ENCODE measurements around the gene MOK.
"Not testable (repeated sequence)": the region's sequence is repeated elsewhere in the genome, so short reads cannot be mapped to it uniquely, and the experiment has no call there.

Gene MOK, protein sequence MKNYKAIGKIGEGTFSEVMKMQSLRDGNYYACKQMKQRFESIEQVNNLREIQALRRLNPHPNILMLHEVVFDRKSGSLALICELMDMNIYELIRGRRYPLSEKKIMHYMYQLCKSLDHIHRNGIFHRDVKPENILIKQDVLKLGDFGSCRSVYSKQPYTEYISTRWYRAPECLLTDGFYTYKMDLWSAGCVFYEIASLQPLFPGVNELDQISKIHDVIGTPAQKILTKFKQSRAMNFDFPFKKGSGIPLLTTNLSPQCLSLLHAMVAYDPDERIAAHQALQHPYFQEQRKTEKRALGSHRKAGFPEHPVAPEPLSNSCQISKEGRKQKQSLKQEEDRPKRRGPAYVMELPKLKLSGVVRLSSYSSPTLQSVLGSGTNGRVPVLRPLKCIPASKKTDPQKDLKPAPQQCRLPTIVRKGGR

GRCh38 chr14:102304611-102305506, at the start of gene MOK:
Gene MOK (minus strand): TSS chr14:102305164. CDS start chr14:102304968, 196 bp downstream.
- peak within 1 kb of the TSS; percentile 65 for H3K27ac ChIP-seq
- no peaks in the 10 kb centered on the region for H3K27me3 ChIP-seq
- TF ChIP-seq CTCF (IDR thresholded peaks at IDR 0.05), result peak; percentile 7
- peak within 1 kb of the TSS; percentile 83 to 90 for H3K4me3 ChIP-seq (ENCODE audit: low read depth in 1 of 2, low read length in 1 of 2)
- H3K9me3 ChIP-seq, result no peaks in the 10 kb centered on the region
- H3K4me1 ChIP-seq (ENCODE audit: control insufficient read depth in 1 of 2, insufficient read depth in 1 of 2, low read depth in 1 of 2, low read length in 1 of 2), result peaks cover 27 to 31% of the 10 kb centered on the region in 2 experiments
- H3K36me3 ChIP-seq, result no peaks in the 10 kb centered on the region

GRCh38 chr14:102353126-102353619, 48.2 kb upstream of the MOK start:
- peaks cover 46% of the 10 kb centered on the region in 2 experiments for H3K4me1 ChIP-seq (ENCODE audit: control insufficient read depth in 1 of 2, insufficient read depth in 1 of 2, low read depth in 1 of 2, low read length in 1 of 2)
- peaks cover 41% of the 10 kb centered on the region for H3K36me3 ChIP-seq
- peak overlapping the region; percentile 26 to 43 for H3K4me3 ChIP-seq (ENCODE audit: low read depth in 1 of 2, low read length in 1 of 2)
- no peak for TF ChIP-seq CTCF (IDR thresholded peaks at IDR 0.05)
- H3K27me3 ChIP-seq, result no peaks in the 10 kb centered on the region
- H3K27ac ChIP-seq, result peak overlapping the region; percentile 99
- H3K9me3 ChIP-seq, result no peaks in the 10 kb centered on the region

DNA sequence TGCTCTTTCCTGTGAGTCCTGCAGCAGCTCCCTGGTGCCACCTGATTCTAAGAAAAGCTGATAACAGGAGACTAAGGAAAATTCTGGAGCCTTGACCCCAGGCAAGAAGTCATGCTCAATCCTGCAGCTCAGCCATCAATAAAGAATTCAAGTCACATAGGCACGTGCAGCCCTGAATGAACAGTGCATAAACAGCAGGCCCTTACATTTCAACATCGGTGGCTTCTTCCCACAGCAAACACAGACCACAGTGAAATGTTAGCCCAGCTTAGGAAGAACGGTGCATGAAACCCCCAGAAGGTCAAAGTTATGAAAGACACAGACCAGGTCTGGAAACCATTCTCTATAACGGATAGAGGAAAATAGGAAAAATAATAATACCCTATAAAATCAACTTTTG, 47.2 kb upstream of the MOK start:
- Histone ChIP-seq H3K4me1 (ENCODE audit: control insufficient read depth in 1 of 2, insufficient read depth in 1 of 2, low read depth in 1 of 2, low read length in 1 of 2) (peaks cover 46% of the 10 kb centered on the region in 2 experiments), H3K27me3 (no peaks in the 10 kb centered on the region), H3K4me3 (ENCODE audit: low read depth in 1 of 2, low read length in 1 of 2) (peak overlapping the region; percentile 24 to 43), H3K9me3 (no peaks in the 10 kb centered on the region), H3K36me3 (peaks cover 42% of the 10 kb centered on the region), H3K27ac (peak overlapping the region; percentile 99)
- no peak for TF ChIP-seq CTCF (IDR thresholded peaks at IDR 0.05)

DNA sequence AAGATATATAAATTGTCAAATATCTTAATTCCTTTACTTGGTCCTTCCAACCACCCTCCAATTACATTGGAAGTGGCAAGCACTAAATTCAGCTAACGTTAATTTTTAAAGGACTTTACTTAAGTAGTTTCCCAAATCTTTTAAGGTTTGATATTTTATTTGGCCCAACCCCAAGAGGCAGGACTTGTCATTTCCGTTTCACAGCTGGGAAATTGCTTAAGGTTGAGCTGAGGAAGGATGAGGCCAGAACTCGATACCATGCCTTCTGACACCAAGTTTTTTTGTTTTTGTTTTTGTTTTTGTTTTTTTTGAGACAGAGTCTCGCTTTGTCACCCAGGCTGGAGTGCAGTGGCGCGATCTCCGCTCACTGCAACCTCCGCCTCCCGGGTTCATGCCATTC, 46.6 kb upstream of the MOK start:
- Histone ChIP-seq H3K36me3 (peaks cover 37% of the 10 kb centered on the region), H3K27ac (peak overlapping the region; percentile 99)
- H3K27me3 ChIP-seq, result not testable (repeated sequence)

DNA sequence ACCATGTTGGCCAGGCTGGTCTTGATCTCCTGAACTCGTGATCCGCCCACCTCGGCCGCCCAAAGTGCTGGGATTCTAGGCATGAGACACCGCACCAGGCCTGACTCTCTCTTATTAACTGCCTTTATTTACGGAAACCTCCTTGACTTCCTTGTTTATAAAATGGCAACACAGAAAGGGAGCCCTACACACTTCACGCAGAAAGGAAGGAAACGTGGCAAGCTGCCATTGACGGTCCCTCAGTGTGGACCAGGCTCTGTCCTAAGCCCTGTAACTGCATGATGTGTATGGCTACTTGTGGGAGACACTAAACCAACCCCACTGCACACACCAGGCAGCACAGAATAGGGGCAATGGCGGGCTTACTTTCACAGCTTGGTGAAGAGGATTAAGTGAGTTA, 46.1 kb upstream of the MOK start:
- Histone ChIP-seq H3K4me3 (ENCODE audit: low read depth in 1 of 2, low read length in 1 of 2) (peak overlapping the region in 1 of 2 experiments; percentile 43), H3K36me3 (peaks cover 39% of the 10 kb centered on the region), H3K27ac (peak overlapping the region; percentile 99), H3K9me3 (no peaks in the 10 kb centered on the region), H3K27me3 (no peaks in the 10 kb centered on the region), H3K4me1 (ENCODE audit: control insufficient read depth in 1 of 2, insufficient read depth in 1 of 2, low read depth in 1 of 2, low read length in 1 of 2) (peaks cover 46% of the 10 kb centered on the region in 2 experiments)
- TF ChIP-seq CTCF (IDR thresholded peaks at IDR 0.05), result no peak

More for the DNA sequence above, 46.6 kb upstream of the MOK start:
- peaks cover 46% of the 10 kb centered on the region in 2 experiments for H3K4me1 ChIP-seq (ENCODE audit: control insufficient read depth in 1 of 2, insufficient read depth in 1 of 2, low read depth in 1 of 2, low read length in 1 of 2)
- H3K9me3 ChIP-seq, result not testable (repeated sequence)
- H3K4me3 ChIP-seq (ENCODE audit: low read depth in 1 of 2, low read length in 1 of 2), result peak overlapping the region in 1 of 2 experiments; percentile 43
